GM19035 (cell line): Measurements from ENCODE around the gene SHANK2.

ENCODE experiments used
- ATAC-seq: cut with Tn5 transposase; IDR thresholded peaks from one replicate; pipeline ENCODE4 v1.9.1; 2021; ENCODE audit not compliant: unreplicated experiment

SHANK2 gene

DNA sequence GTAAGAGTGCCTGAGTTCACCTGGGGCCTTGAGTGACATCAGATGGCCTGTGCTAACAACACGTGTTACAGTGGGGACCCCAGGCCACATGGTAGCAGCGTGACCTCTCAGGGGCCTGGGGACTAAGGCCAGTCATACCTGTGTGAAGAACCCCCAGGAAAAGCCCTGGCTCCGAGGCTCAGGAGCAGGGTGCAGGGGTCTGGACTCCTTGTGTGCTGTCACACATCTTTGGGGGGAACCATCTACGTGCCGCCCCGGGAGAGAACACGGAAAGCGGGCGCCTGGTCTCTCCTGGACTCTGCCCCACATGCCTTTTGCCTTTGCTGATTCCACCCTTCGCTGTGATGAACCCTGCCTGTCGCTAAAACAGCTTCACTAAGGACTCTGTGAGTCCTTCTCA lies 48.7 kb downstream of the SHANK2 start:
- ATAC-seq: no peak

DNA sequence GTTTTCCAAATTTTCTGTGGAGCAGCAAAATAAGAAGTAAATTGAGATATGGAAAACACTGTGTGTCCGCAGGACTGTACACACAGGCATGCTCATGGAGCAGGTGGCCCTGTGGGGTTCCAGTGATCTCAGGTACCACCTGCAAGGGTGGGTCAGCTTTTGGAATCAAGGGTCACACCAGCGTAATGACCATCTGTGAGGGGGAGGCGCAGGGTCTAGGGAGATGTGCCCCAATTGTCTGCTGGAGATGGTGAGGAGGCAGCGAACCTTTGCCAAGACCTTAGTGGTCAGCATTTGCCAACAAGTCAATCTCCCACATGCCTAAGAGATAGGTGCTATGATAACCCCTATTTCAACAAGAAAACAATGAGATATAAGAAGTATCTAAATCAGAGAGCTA lies 49.4 kb downstream of the SHANK2 start:
- ATAC-seq: no peak

DNA sequence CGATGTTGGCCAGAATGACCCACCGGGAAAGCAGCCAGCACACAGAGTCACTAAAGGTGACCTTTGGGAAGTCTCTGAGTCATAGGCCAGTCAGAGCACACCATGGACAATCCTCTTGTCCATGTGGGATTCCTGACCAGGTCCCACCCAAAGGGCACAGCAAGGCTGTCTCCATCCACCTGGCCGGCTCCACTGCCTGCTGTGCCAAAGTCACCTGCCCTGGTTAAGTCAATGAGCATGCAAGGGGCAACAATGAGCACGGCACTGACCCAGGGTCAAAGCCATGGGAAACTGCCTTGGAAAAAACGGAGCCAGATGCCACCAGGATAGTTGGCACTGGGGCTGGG lies 49.8 kb downstream of the SHANK2 start:
- ATAC-seq: no peak
